ENCODE results near the gene SLIT3.

DNA sequence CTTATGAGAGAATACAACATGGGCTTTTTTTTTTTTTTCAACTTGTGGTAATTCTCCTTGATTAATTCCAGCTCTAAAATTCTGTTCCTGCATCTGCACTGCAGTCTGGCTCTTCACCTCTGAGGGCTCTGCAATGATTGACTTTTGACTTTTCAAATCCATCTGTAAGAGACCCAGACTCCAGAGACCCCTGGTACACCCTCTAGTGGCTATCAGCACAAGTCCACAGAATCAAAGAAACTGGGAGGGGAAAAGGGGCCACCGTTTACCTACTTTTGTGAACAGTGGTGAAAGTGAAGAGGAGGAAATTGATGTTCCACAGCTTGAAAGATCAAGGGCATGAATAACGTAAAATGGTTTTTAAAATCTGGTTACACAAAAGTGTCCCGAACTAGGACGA lies 151.6 kb downstream of the SLIT3 start:
- no peak for TF ChIP-seq CTCF (IDR thresholded peaks at IDR 0.05; ENCODE audit: insufficient read depth, low read length, poor library complexity, severe bottlenecking)
- TF ChIP-seq EZH2phosphoT487 (conservative IDR thresholded peaks at IDR 0.05; ENCODE audit: low read length), result no peak

All from SU-DHL-6 (cell line).